SK-N-SH treated with all-trans-retinoic acid at 6 μM for 48 hours (cell line): ENCODE results near the gene NDUFB10.

ENCODE experiments used
- ATAC-seq: fragments of 200-7000 bp; cut with Tn5 transposase; 3 replicates; pipeline ENCODE4 v1.9.1; 2020; ENCODE audit warnings: mild to moderate bottlenecking, moderate library complexity
- CSDC2 ChIP-seq: fragments of 250-450 bp; sonication (Bioruptor Pico); IDR thresholded peaks from 2 replicates; pipeline ENCODE4 v1.5.0; 2020; ENCODE audit warnings: mild to moderate bottlenecking, moderate library complexity
- ISL1 ChIP-seq: fragments of 250-450 bp; sonication (Bioruptor Pico); IDR thresholded peaks from 2 replicates; pipeline ENCODE4 v2.1.2; 2022; ENCODE audit warnings: mild to moderate bottlenecking, moderate library complexity
- OSR1 ChIP-seq: fragments of 250-450 bp; sonication (Bioruptor Pico); IDR thresholded peaks from 2 replicates; pipeline ENCODE4 v1.8.0; 2022; ENCODE audit warnings: moderate library complexity, mild to moderate bottlenecking, inconsistent platforms
- PATZ1 ChIP-seq: fragments of 250-450 bp; sonication (Bioruptor Pico); IDR thresholded peaks from 2 replicates; pipeline ENCODE4 v1.8.0; 2020; ENCODE audit warnings: mild to moderate bottlenecking, moderate library complexity, borderline replicate concordance
- POU6F1 ChIP-seq: fragments of 250-450 bp; sonication (Bioruptor Pico); IDR thresholded peaks from 2 replicates; pipeline ENCODE4 v1.8.0; 2021; ENCODE audit warnings: low read depth, mild to moderate bottlenecking, moderate library complexity, borderline replicate concordance
- PPARA ChIP-seq: fragments of 250-450 bp; sonication (Bioruptor Pico); IDR thresholded peaks from 2 replicates; pipeline ENCODE4 v1.5.0; 2020; ENCODE audit warnings: mild to moderate bottlenecking, borderline replicate concordance
- RARB ChIP-seq: fragments of 250-450 bp; sonication (Bioruptor Pico); IDR thresholded peaks from 2 replicates; pipeline ENCODE4 v1.8.0; 2021; ENCODE audit warnings: mild to moderate bottlenecking, moderate library complexity
- SNAI2 ChIP-seq: fragments of 250-450 bp; sonication (Bioruptor Pico); IDR thresholded peaks from 2 replicates; pipeline ENCODE4 v1.5.0; 2020; ENCODE audit warnings: mild to moderate bottlenecking, moderate library complexity
- TCF4 ChIP-seq: fragments of 250-450 bp; sonication (Bioruptor Pico); IDR thresholded peaks from 2 replicates; pipeline ENCODE4 v1.8.0; 2021; ENCODE audit warnings: mild to moderate bottlenecking, moderate library complexity, borderline replicate concordance
- TOX ChIP-seq: fragments of 250-450 bp; sonication (Bioruptor Pico); IDR thresholded peaks from 2 replicates; pipeline ENCODE4 v1.8.0; 2021; ENCODE audit warnings: mild to moderate bottlenecking, moderate library complexity, borderline replicate concordance
- ZC3H10 ChIP-seq: fragments of 250-450 bp; sonication (Bioruptor Pico); IDR thresholded peaks from 2 replicates; pipeline ENCODE4 v1.5.1; 2021; ENCODE audit warnings: mild to moderate bottlenecking, moderate library complexity
- ZFP3 ChIP-seq: fragments of 250-450 bp; sonication (Bioruptor Pico); IDR thresholded peaks from 2 replicates; pipeline ENCODE4 v1.5.0; 2020; ENCODE audit warnings: mild to moderate bottlenecking, moderate library complexity
- TF ChIP-seq, protein P1 (sequence below): fragments of 250-450 bp; sonication (Bioruptor Pico); IDR thresholded peaks from 2 replicates; pipeline ENCODE4 v1.5.1; 2020; ENCODE audit warnings: low read depth, mild to moderate bottlenecking, moderate library complexity
- TF ChIP-seq, protein P2 (sequence below): fragments of 250-450 bp; sonication (Bioruptor Pico); IDR thresholded peaks from 2 replicates; pipeline ENCODE4 v1.5.0; 2020; ENCODE audit warnings: mild to moderate bottlenecking, moderate library complexity

Gene NDUFB10

GRCh38 chr16:2009164-2009711 lies 49.9 kb downstream of the NDUFB10 start:
- ATAC-seq, result peak; percentile 2; the same call in 2 of the 3 replicates
- TF ChIP-seq POU6F1 (CRISPR knock-in tag) (no peak), PATZ1 (no peak), ZFP3 (no peak), PPARA (CRISPR knock-in tag) (no peak), TOX (CRISPR knock-in tag) (no peak), ZC3H10 (CRISPR knock-in tag) (no peak), TCF4 (CRISPR knock-in tag) (no peak), OSR1 (CRISPR knock-in tag) (no peak), ISL1 (no peak)
- TF ChIP-seq, protein P1, sequence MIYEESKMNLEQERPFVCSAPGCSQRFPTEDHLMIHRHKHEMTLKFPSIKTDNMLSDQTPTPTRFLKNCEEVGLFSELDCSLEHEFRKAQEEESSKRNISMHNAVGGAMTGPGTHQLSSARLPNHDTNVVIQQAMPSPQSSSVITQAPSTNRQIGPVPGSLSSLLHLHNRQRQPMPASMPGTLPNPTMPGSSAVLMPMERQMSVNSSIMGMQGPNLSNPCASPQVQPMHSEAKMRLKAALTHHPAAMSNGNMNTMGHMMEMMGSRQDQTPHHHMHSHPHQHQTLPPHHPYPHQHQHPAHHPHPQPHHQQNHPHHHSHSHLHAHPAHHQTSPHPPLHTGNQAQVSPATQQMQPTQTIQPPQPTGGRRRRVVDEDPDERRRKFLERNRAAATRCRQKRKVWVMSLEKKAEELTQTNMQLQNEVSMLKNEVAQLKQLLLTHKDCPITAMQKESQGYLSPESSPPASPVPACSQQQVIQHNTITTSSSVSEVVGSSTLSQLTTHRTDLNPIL (CRISPR knock-in tag), result no peak
- TF ChIP-seq, protein P2, sequence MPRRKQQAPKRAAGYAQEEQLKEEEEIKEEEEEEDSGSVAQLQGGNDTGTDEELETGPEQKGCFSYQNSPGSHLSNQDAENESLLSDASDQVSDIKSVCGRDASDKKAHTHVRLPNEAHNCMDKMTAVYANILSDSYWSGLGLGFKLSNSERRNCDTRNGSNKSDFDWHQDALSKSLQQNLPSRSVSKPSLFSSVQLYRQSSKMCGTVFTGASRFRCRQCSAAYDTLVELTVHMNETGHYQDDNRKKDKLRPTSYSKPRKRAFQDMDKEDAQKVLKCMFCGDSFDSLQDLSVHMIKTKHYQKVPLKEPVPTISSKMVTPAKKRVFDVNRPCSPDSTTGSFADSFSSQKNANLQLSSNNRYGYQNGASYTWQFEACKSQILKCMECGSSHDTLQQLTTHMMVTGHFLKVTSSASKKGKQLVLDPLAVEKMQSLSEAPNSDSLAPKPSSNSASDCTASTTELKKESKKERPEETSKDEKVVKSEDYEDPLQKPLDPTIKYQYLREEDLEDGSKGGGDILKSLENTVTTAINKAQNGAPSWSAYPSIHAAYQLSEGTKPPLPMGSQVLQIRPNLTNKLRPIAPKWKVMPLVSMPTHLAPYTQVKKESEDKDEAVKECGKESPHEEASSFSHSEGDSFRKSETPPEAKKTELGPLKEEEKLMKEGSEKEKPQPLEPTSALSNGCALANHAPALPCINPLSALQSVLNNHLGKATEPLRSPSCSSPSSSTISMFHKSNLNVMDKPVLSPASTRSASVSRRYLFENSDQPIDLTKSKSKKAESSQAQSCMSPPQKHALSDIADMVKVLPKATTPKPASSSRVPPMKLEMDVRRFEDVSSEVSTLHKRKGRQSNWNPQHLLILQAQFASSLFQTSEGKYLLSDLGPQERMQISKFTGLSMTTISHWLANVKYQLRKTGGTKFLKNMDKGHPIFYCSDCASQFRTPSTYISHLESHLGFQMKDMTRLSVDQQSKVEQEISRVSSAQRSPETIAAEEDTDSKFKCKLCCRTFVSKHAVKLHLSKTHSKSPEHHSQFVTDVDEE (CRISPR knock-in tag), result no peak

GRCh38 chr16:2009791-2010510 lies 50.6 kb downstream of the NDUFB10 start, which contains the start of gene ZNF598:
TSS of gene ZNF598 (minus strand) at chr16:2009821.
- ATAC-seq, result peak; percentile 93

More at GRCh38 chr16:2009791-2010510, 50.6 kb downstream of the NDUFB10 start, which contains the start of gene ZNF598:
- TF ChIP-seq CSDC2 (peak; percentile 75; the same call in 1 of the 2 replicates), TCF4 (CRISPR knock-in tag) (no peak), ZFP3 (peak; percentile 33; the same call in 1 of the 2 replicates), RARB (CRISPR knock-in tag) (no peak), SNAI2 (CRISPR knock-in tag) (peak; percentile 57; the same call in 1 of the 2 replicates)
- TF ChIP-seq, protein P2 (CRISPR knock-in tag), result peak; percentile 71
